Left ventricle myocardium inferior (tissue), 1 donor: Measurements from ENCODE around the gene NEK10. TPM values are rescaled to one million over a fixed set of nuclear protein-coding genes. Genes with fewer than 3 reads are reported as not detected.

ENCODE experiments used
- DNase-seq: peaks from one replicate; pipeline ENCODE4 v3.0.0-alpha.2; 2020
- H3K27ac ChIP-seq: fragments of 200-600 bp; replicated peaks from 2 replicates; pipeline ENCODE4 v1.8.0; 2021
- H3K27me3 ChIP-seq: fragments of 200-600 bp; 2 replicates; pipeline ENCODE4 v1.8.0; 2021; ENCODE audit warnings: low read depth
- H3K36me3 ChIP-seq: fragments of 200-600 bp; 2 replicates; pipeline ENCODE4 v1.8.0; 2021
- H3K4me1 ChIP-seq: fragments of 200-600 bp; 2 replicates; pipeline ENCODE4 v1.8.0; 2021
- H3K4me3 ChIP-seq: fragments of 200-600 bp; 2 replicates; pipeline ENCODE4 v1.8.0; 2021; ENCODE audit warnings: mild to moderate bottlenecking, moderate library complexity
- H3K9me3 ChIP-seq: fragments of 200-600 bp; replicated peaks from 2 replicates; pipeline ENCODE4 v1.8.0; 2021
- CTCF ChIP-seq: fragments of 200-600 bp; IDR thresholded peaks from 2 replicates; pipeline ENCODE4 v1.8.0; 2021; ENCODE audit warnings: antibody characterized with exemption, mild to moderate bottlenecking, borderline replicate concordance
- intact Hi-C: fragments of 100-400 bp; cut with micrococcal nuclease; formaldehyde crosslinking; loops from one replicate; pipeline ENCODE4 v1.11.0; 2022
- total RNA-seq: library from RNA; stranded (reverse); fragmentation: NEBNext Ultra II Directional; extraction: Animal tissue kit (Norgen Biotek cat#: 25700); gene quantifications from one replicate; pipeline ENCODE4 v1.2.1, GENCODE V29; 2021
- donor health status: DM: no; HTN: yes; CAD: no; lungs with severe emphysema.

Gene NEK10
- total RNA-seq, 1 donor from 2014 or later, result 11.5 TPM

- peak overlapping the region; percentile 6 for H3K27ac ChIP-seq
- intact Hi-C loops, result no loop called here
- no peak for DNase-seq
These were observed 222.0 kb downstream of the NEK10 start for GRCh38 chr3:27147215-27147614.

GRCh38 chr3:27146786-27147185 lies 222.4 kb downstream of the NEK10 start:
- DNase-seq, result no peak
- Histone ChIP-seq H3K36me3 (no peaks in the 10 kb centered on the region), H3K27me3 (no peaks in the 10 kb centered on the region), H3K9me3 (peaks cover 4% of the 10 kb centered on the region), H3K4me3 (no peak overlapping the region), H3K27ac (peak overlapping the region; percentile 6), H3K4me1 (peaks cover 5% of the 10 kb centered on the region)
- intact Hi-C loops, result no loop called here
- no peak for TF ChIP-seq CTCF

More at GRCh38 chr3:27147215-27147614, 222.0 kb downstream of the NEK10 start:
- H3K4me1 ChIP-seq, result peaks cover 5% of the 10 kb centered on the region
- H3K9me3 ChIP-seq, result no peaks in the 10 kb centered on the region
- TF ChIP-seq CTCF, result no peak
- no peaks in the 10 kb centered on the region for H3K27me3 ChIP-seq
- H3K4me3 ChIP-seq, result no peak overlapping the region
- no peaks in the 10 kb centered on the region for H3K36me3 ChIP-seq

DNA sequence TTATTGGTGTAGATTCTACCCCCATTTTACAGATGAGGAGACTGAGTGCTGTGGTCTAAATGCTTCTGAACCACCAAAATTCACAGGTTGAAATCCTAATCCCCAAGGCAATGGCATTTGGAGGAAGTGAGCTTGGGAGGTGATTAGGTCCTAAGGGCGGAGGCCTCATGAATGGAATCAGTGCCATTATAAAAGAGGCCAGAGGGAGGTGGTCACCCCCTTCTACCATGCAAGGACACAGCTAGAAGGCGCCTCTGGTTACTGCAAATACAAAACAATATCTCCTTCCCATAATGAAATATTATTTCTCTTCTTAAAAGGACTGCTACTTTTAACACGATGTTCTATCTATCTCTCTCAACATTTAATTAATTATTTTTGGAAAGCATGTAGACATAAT lies 223.5 kb downstream of the NEK10 start:
- H3K27me3 ChIP-seq, result no peaks in the 10 kb centered on the region
- peaks cover 14% of the 10 kb centered on the region for H3K9me3 ChIP-seq
- DNase-seq, result no peak
- H3K4me1 ChIP-seq, result peaks cover 5% of the 10 kb centered on the region
- intact Hi-C loops, result no loop called here
- peaks cover 6% of the 10 kb centered on the region for H3K36me3 ChIP-seq
- no peak for TF ChIP-seq CTCF
- no peak overlapping the region for H3K4me3 ChIP-seq
- H3K27ac ChIP-seq, result no peak overlapping the region

DNA sequence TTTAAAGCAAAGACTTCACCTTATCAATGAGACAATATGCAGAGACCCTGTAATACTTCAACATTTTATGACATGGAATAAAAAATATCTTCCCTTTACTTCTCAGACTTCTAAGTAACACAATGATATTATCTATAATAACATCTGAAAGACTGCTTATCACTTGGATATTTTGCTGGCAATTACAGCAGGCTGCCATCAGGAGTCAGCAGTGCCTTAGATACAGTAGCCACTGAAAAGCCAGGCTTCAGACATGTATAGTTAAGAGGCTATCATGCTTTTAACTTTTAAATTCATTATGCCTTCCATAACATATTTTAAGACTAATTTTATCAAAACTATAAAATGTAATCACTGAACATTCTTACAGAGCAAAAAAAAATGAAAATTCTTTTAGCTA lies 227.5 kb downstream of the NEK10 start:
- intact Hi-C loops, result no loop called here
- no peak for TF ChIP-seq CTCF
- peaks cover 25% of the 10 kb centered on the region for H3K4me1 ChIP-seq
- H3K4me3 ChIP-seq, result no peak overlapping the region
- no peak overlapping the region for H3K27ac ChIP-seq
- H3K36me3 ChIP-seq, result peaks cover 6% of the 10 kb centered on the region
- H3K27me3 ChIP-seq, result no peaks in the 10 kb centered on the region
- peaks cover 14% of the 10 kb centered on the region for H3K9me3 ChIP-seq
- DNase-seq, result no peak

DNA sequence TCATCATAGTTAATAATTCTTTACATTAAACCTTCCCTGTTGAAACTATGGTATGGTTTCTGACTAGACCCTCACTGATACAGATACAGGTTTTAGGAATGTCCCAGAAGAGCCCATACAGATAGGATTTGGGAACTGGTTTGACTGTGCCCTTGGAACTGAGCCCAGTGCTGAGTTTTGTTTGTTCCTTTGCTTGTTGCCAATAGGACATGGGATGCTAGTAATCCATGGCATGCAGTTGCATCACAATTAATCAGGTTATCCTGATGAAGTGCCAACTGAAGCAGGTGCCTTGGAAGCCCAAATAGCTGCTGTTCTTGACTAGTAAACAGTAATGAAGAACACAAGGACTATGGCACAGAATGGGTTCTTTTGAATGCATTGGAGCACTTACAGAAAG lies 230.6 kb downstream of the NEK10 start:
- H3K27ac ChIP-seq, result peak overlapping the region; percentile 76
- intact Hi-C loops, result loop anchor here (10.0 kb wide), 1 partner anchor 136 kb away; no protein-coding TSS in a partner anchor
- no peaks in the 10 kb centered on the region for H3K27me3 ChIP-seq
- peak; percentile 18 for DNase-seq
- peaks cover 6% of the 10 kb centered on the region for H3K36me3 ChIP-seq
- H3K4me3 ChIP-seq, result no peak overlapping the region
- peaks cover 14% of the 10 kb centered on the region for H3K9me3 ChIP-seq
- peaks cover 25% of the 10 kb centered on the region for H3K4me1 ChIP-seq
- TF ChIP-seq CTCF, result no peak
